Measurements from ENCODE around the gene B4GALT4.
"Not testable (repeated sequence)": the region's sequence is repeated elsewhere in the genome, so short reads cannot be mapped to it uniquely, and the experiment has no call there.

Gene B4GALT4

GRCh38 chr3:119164745-119165144 lies 75.9 kb downstream of the B4GALT4 start:
- DNase-seq; in situ Hi-C loops (cut with HindIII; ENCODE audit: low pct_ligation_motif_present, low pct_unique_long_range_greater_than_20kb, low sequenced_read_pairs): not testable (repeated sequence)
